Ectodermal cell (in vitro differentiated cells): ENCODE data around the gene MTSS2.
"Not testable (repeated sequence)": the region's sequence is repeated elsewhere in the genome, so short reads cannot be mapped to it uniquely, and the experiment has no call there.

Experiments
- H3K27ac ChIP-seq: 2 replicates; pipeline ENCODE4 v1.7.0; 2013; ENCODE audit warnings: mild to moderate bottlenecking, low read depth, low read length; ENCODE audit not compliant: insufficient read depth, poor library complexity, severe bottlenecking
- H3K27me3 ChIP-seq: 2 replicates; pipeline ENCODE4 v1.7.0; 2013; ENCODE audit warnings: mild to moderate bottlenecking, low read length; ENCODE audit not compliant: insufficient read depth, control insufficient read depth, poor library complexity, severe bottlenecking
- H3K36me3 ChIP-seq: one replicate; pipeline ENCODE4 v1.7.0; 2013; ENCODE audit warnings: low read length; ENCODE audit not compliant: control insufficient read depth, insufficient read depth
- H3K4me1 ChIP-seq: one replicate; pipeline ENCODE4 v1.7.0; 2013; ENCODE audit warnings: low read length; ENCODE audit not compliant: control insufficient read depth, insufficient read depth
- H3K4me3 ChIP-seq: 2 replicates; pipeline ENCODE4 v1.7.0; 2013; ENCODE audit warnings: low read depth, low read length, control low read depth; ENCODE audit not compliant: insufficient read depth
- H3K9me3 ChIP-seq: 2 replicates; pipeline ENCODE4 v1.7.0; 2013; ENCODE audit warnings: mild to moderate bottlenecking, low read length, moderate library complexity; ENCODE audit not compliant: control insufficient read depth
- WGBS, 2 experiments: methylation state at CpG; one replicate each; pipeline ENCODE4 v1.1.7; 2013; ENCODE audit warnings: missing lambda C conversion rate in 2 of 2; 5-methylcytosine and 5-hydroxymethylcytosine counted together

MTSS2 gene

DNA sequence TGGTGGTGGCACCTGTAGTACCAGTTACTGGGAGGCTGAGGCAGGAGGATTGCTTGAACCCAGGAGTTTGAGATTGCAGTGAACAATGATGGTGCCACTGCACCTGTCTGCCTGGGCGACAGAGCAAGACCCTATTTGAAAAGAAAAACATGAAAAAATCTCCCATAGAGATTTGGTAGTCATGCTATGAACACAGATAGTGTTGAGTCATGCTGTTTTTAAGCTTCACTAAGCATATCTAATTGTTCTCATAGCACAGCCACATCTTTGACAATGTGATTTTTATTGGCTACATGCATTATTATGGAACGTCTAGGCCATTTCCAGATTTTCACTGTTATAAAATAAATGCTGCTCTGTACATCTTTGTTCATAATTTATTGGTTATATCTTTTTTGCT lies 33.5 kb downstream of the MTSS2 start:
- 86 to 91% methylated on average over 1 of the region's 2 CpGs for WGBS, 2 experiments
- no peaks in the 10 kb centered on the region for H3K4me1 ChIP-seq
- H3K36me3 ChIP-seq, result no peaks in the 10 kb centered on the region

DNA sequence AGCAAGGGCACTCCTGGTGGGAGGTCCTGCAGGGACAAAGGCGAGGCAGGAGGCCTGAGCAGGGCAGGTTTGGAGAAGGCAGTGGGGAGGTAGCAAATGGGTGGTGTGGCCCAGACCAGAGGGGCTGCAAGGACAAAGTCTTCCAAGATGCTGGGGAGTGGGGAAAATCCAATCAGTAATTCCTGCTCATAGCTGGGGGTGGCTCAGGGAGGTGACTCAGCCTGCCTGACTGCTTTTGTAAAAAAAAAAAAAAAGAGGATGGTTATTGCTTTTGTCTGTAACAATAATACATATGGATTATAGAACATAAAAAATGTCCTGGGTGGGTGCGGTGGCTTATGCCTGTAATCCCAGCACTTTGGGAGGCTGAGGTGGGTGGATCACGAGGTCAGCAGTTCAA lies 34.3 kb downstream of the MTSS2 start:
- no peak overlapping the region for H3K4me3 ChIP-seq
- H3K4me1 ChIP-seq, result no peaks in the 10 kb centered on the region
- 82 to 89% methylated on average over 3 of the region's 3 CpGs for WGBS, 2 experiments
- no peaks in the 10 kb centered on the region for H3K9me3 ChIP-seq
- H3K27ac ChIP-seq, result no peak overlapping the region
- no peaks in the 10 kb centered on the region for H3K27me3 ChIP-seq
- no peaks in the 10 kb centered on the region for H3K36me3 ChIP-seq

More for the DNA sequence above, 33.5 kb downstream of the MTSS2 start:
- Histone ChIP-seq H3K9me3 (no peaks in the 10 kb centered on the region), H3K27ac (no peak overlapping the region), H3K27me3 (no peaks in the 10 kb centered on the region), H3K4me3 (no peak overlapping the region)

DNA sequence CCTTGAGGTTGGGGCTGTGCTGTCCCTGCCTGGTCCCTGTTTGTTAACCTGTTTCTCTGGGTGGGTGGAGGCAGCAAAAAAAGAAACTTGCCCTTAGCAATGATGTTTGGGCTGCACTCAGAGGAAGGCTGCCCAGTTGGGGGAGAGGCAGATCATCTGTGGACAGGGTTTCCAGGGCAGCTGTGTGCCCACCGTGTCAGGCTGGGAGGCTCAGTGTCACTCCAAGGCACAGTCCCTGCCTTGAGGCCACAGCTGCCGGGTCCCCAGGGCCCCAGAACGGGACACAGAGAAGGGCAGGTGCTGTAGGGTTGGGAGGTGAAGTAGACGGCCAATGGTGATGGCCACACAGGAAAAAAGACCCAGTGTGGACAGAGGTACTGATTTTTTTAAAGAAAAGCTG lies 35.6 kb downstream of the MTSS2 start:
- WGBS, 2 experiments, result 78 to 81% methylated on average over 4 of the region's 4 CpGs
- Histone ChIP-seq H3K4me1 (no peaks in the 10 kb centered on the region), H3K9me3 (no peaks in the 10 kb centered on the region), H3K36me3 (no peaks in the 10 kb centered on the region), H3K27me3 (no peaks in the 10 kb centered on the region), H3K4me3 (no peak overlapping the region), H3K27ac (no peak overlapping the region)

DNA sequence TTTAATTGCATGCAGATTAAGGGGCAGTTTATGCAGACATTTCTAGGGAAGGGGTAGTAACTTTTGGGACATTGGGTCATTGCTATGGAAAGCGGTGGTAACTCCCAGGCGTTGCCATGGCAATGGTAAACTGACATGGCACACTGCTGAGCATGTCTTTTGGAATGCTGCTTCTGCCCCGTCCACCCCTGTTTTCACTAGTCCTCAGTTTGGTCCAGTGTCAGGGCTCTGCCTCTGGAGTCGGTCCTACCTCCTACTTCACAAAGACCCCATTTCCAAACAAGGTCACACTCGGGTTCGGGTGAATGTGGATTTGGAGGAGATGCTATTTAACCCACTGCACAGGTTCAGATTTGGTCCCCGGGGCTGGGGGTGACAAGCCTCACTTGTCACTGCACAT lies 36.6 kb downstream of the MTSS2 start:
- H3K27me3 ChIP-seq, result no peaks in the 10 kb centered on the region
- no peak overlapping the region for H3K4me3 ChIP-seq
- 90% methylated on average over 7 of the region's 7 CpGs for WGBS, 2 experiments
- H3K36me3 ChIP-seq, result no peaks in the 10 kb centered on the region
- H3K27ac ChIP-seq, result no peak overlapping the region
- no peaks in the 10 kb centered on the region for H3K9me3 ChIP-seq
- H3K4me1 ChIP-seq, result no peaks in the 10 kb centered on the region

DNA sequence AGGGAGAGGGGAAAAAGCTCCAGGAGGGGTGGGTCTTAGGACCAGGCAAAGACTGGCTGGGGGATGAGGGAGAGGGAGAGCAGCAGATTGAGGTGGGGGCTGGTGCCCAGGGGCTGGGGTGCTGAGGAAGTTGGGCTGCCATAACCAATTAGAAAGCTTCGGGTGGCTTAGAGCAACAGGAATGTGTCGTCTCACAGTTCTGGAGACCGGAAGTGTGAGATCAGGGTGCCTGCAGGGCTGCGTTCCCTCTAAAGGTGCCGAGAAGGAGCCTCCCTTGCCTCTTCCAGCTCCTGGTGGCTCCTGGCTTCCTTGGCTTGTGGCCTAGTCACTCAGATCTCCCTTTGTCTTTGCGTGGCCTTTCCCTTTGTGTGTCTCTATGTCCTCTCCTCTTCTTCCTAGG lies 37.2 kb downstream of the MTSS2 start:
- no peak overlapping the region for H3K4me3 ChIP-seq
- H3K9me3 ChIP-seq, result no peaks in the 10 kb centered on the region
- H3K27me3 ChIP-seq, result no peaks in the 10 kb centered on the region
- H3K4me1 ChIP-seq, result no peaks in the 10 kb centered on the region
- H3K36me3 ChIP-seq, result no peaks in the 10 kb centered on the region
- 93 to 96% methylated on average over 6 of the region's 6 CpGs for WGBS, 2 experiments
- no peak overlapping the region for H3K27ac ChIP-seq

DNA sequence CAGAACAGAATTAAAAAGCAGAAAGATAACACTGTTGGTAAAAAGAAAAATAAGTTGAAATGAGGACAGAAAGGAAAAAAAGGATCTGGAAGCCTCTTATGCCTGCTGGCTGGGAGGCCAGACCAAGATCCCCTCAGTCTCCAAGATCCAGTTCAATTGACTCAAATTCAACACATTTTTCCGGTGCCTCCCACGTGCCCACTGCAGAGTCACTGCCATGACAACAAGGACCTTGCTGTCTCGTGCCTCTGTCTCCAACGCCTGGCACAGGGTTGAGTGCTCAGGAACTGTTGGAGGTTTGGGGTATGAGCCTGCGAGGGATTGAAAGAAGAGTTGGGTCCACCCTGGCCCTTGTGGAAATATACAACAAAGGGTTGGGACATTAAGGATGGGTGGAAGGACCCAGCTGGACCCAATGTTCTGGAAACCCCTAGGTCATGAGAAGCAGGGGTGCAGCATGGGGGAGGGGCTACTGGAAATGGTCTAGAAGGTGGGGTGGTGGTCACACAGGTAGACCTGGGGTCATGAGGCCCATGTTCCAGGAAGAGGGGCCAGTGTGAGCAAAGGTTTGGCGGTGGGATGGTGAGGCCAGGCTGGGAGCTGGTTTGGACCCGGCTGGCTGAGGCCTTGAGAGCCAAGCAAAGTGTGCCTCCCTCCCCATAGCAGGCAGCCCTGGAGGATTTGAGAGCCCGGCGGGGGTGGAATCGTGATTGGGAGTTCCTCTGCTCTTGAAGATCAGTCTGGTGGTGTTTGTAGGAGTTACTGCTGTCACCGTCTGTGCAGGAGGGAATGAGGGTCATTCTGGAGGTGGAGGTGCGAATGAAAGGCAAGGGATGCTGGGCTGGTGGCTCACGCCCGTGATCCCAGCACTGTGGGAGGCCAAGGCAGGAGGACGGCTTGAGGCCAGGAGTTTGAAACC lies 38.2 kb downstream of the MTSS2 start:
- Histone ChIP-seq H3K27me3 (no peaks in the 10 kb centered on the region), H3K9me3 (no peaks in the 10 kb centered on the region), H3K4me1 (no peaks in the 10 kb centered on the region), H3K36me3 (no peaks in the 10 kb centered on the region), H3K4me3 (no peak overlapping the region), H3K27ac (no peak overlapping the region)
- WGBS, 2 experiments, result 91% methylated on average over 15 of the region's 15 CpGs

DNA sequence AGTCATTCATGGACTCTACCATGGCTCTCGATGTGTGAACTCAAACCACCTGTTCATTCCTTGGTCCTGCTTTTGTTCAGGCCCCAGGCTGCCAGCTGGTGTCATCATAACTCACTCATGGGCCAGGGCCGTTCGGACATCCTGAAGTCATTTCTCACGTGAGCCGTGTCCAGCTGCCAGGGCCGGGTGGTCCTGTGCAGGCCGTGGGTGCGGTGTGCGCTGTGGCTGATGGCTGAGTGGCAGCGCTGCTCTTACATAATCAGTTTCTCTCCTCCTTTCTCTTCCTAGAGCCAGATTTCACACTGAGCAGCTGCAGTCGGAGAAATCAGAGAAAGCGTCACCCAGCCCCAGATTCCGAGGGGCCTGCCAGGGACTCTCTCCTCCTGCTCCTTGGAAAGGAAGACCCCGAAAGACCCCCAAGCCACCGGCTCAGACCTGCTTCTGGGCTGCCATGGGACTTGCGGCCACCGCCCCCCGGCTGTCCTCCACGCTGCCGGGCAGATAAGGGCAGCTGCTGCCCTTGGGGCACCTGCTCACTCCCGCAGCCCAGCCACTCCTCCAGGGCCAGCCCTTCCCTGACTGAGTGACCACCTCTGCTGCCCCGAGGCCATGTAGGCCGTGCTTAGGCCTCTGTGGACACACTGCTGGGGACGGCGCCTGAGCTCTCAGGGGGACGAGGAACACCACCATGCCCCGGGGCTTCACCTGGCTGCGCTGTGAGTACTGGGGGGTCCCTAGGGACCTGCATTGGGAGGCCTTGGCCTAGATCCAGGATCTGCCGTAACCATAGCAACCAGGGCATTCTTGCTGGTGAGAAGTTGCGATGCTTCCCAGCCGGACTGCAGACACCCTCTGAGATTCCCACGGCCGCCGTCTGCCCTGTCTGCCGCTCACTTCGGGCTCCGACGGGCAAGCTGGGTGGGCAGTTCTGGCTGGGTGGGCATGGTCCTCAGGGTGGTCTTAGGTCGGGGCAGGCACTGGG lies 39.3 kb downstream of the MTSS2 start, which contains the start of gene IL34:
Gene IL34, plus strand, starts transcription at position 300 of the 982 bp plus-strand sequence. Its CDS starts 389 bp downstream, at position 689.
- H3K27me3 ChIP-seq, result no peaks in the 10 kb centered on the region
- H3K4me3 ChIP-seq, result no peak within 1 kb of the TSS
- H3K36me3 ChIP-seq, result no peaks in the 10 kb centered on the region
- H3K27ac ChIP-seq, result no peak within 1 kb of the TSS
- H3K4me1 ChIP-seq, result no peaks in the 10 kb centered on the region
- no peaks in the 10 kb centered on the region for H3K9me3 ChIP-seq
- WGBS, 2 experiments, result 92 to 93% methylated on average over 39 of the region's 39 CpGs

DNA sequence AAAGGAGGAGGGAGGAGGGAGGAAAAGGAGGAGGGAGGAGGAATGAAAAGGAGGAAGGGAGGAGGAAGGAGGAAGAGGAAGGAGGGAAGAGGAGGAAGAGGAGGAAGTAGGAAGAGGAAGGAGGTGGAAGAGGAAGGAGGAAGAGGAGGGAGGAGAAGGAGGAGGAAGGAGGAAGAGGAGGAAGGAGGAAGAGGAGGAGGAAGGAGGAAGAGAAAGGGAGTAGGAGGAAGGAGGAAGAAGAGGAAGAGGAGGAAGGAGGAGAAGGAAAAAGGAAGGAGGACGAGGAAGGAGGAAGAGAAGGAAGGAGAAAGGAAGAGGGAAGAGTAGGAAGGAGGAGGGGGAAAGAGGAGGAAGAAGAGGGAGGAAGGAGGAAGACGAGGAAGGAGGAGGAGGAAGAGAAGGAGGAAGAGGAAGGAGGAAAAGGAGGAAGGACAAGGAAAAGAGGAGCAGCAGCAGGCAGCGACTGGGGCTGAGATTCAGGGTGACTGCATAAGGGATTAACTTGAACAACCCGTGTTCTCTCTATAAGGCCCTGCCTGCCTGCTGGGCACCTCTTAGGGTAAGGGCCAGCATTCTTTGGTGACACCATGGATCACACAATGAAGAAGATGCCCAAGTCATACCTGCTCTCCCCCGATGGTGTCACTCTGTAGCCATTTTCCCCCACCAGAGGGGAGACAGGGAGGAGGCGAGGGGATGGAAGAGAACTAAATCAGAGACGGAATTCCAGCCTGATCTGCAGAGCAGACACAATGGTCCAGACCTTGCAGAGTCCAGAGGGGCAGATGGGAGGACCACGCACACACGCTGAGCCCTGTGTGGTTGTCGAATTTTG lies 40.9 kb downstream of the MTSS2 start:
- 78 to 80% methylated on average over 10 of the region's 10 CpGs for WGBS, 2 experiments
- no peak overlapping the region for H3K4me3 ChIP-seq

DNA sequence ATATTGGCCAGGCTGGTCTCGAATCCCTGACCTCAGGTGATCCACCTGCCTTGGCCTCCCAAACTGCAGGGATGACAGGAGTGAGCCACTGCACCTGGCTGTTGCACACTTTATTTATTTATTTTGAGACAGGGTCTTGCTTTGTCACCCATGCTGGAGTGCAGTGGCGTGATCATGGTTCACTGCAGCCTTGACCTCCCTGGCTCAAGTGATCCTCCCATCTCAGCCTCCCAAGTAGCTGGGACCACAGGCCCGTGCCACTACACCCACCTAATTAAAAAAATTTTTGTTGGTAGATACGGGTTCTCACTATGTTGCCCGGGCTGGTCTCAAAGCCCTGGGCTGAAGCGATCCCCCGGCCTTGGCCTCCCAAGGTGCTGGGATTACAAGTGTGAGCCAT lies 42.6 kb downstream of the MTSS2 start:
- H3K27ac ChIP-seq, H3K36me3 ChIP-seq, H3K4me3 ChIP-seq, H3K27me3 ChIP-seq, H3K4me1 ChIP-seq, H3K9me3 ChIP-seq: not testable (repeated sequence)
- WGBS, 2 experiments, result 79 to 83% methylated on average over 7 of the region's 7 CpGs

More for the DNA sequence above, 40.9 kb downstream of the MTSS2 start:
- no peaks in the 10 kb centered on the region for H3K27me3 ChIP-seq
- H3K36me3 ChIP-seq, result no peaks in the 10 kb centered on the region
- no peak overlapping the region for H3K27ac ChIP-seq
- no peaks in the 10 kb centered on the region for H3K4me1 ChIP-seq
- H3K9me3 ChIP-seq, result no peaks in the 10 kb centered on the region
